CD4-positive, alpha-beta T cell treated with Interleukin-1 beta for 1 hour (primary cell): ENCODE measurements around the gene INHBA.

Experiments used
- DNase-seq, 2 donors: peaks; one replicate each; pipeline ENCODE4 v3.0.0-alpha.2; 2020 to 2022

The INHBA gene

GRCh38 chr7:41685684-41686083 lies 17.2 kb downstream of the INHBA start:
- DNase-seq, result no peak

- DNase-seq, result no peak
Observed at GRCh38 chr7:41682422-41682821, 20.5 kb downstream of the INHBA start.

- DNase-seq, result no peak
Observed at GRCh38 chr7:41679566-41679965, 23.3 kb downstream of the INHBA start.

GRCh38 chr7:41674505-41675023 lies 28.3 kb downstream of the INHBA start:
- no peak for DNase-seq

- no peak for DNase-seq
Observed at GRCh38 chr7:41661596-41661995, 41.3 kb downstream of the INHBA start.

- no peak for DNase-seq
Observed at GRCh38 chr7:41659539-41659938, 43.4 kb downstream of the INHBA start.

- DNase-seq, result no peak
Observed at GRCh38 chr7:41656366-41656765, 46.5 kb downstream of the INHBA start.

- no peak for DNase-seq
Observed at GRCh38 chr7:41655426-41655825, 47.5 kb downstream of the INHBA start.

GRCh38 chr7:41652267-41652666 lies 50.6 kb downstream of the INHBA start:
- DNase-seq, result no peak

GRCh38 chr7:41648501-41648900 lies 54.4 kb downstream of the INHBA start:
- no peak for DNase-seq

GRCh38 chr7:41643616-41644015 lies 59.3 kb downstream of the INHBA start:
- no peak for DNase-seq

- DNase-seq, result no peak
Observed at GRCh38 chr7:41641665-41642014, 61.2 kb downstream of the INHBA start.

GRCh38 chr7:41641011-41641664 lies 61.8 kb downstream of the INHBA start:
- DNase-seq, result no peak

GRCh38 chr7:41640487-41640886 lies 62.4 kb downstream of the INHBA start:
- no peak for DNase-seq

- no peak for DNase-seq
Observed at GRCh38 chr7:41637049-41637448, 65.8 kb downstream of the INHBA start.
